ENCODE results near the gene KREMEN1.

Gene KREMEN1

GRCh38 chr22:29157759-29158535 is 85.1 kb downstream of the KREMEN1 start:
- TF ChIP-seq CTCF (IDR thresholded peaks at IDR 0.05; ENCODE audit: insufficient read depth, low read length, missing control alignments), result no peak
- no peak for DNase-seq (ENCODE audit: low read depth, low spot score)
- H3K4me3 ChIP-seq (ENCODE audit: low read depth, low read length), result no peak overlapping the region
- CTCF ChIA-PET, result interaction anchor here (1.5 to 2.2 kb wide), 3 partner anchors 28 to 303 kb away, joined by 3 to 12 read pairs (median 5); no protein-coding TSS in a partner anchor
- POLR2A ChIA-PET, result no interaction called here

GRCh38 chr22:29158546-29158945 is 85.7 kb downstream of the KREMEN1 start:
- no peak overlapping the region for H3K4me3 ChIP-seq (ENCODE audit: low read depth, low read length)
- CTCF ChIA-PET, result interaction anchor here (0.7 to 1.8 kb wide), 2 partner anchors 123 to 303 kb away, joined by 3 to 5 read pairs; no protein-coding TSS in a partner anchor
- no peak for TF ChIP-seq CTCF (IDR thresholded peaks at IDR 0.05; ENCODE audit: insufficient read depth, low read length, missing control alignments)
- DNase-seq (ENCODE audit: low read depth, low spot score), result no peak
- POLR2A ChIA-PET, result interaction anchor here (0.6 kb wide), 1 partner anchor 56 kb away, joined by 3 read pairs; no protein-coding TSS in a partner anchor

GRCh38 chr22:29163808-29164207 is 91.0 kb downstream of the KREMEN1 start:
- no peak for DNase-seq (ENCODE audit: low read depth, low spot score)
- no peak overlapping the region for H3K4me3 ChIP-seq (ENCODE audit: low read depth, low read length)
- POLR2A ChIA-PET, result no interaction called here
- CTCF ChIA-PET, result interaction anchor here (0.6 to 4.3 kb wide), 2 partner anchors 9 to 15 kb away, joined by 3 to 22 read pairs; no protein-coding TSS in a partner anchor
- no peak for TF ChIP-seq CTCF (IDR thresholded peaks at IDR 0.05; ENCODE audit: insufficient read depth, low read length, missing control alignments)

- DNase-seq (ENCODE audit: low read depth, low spot score), result no peak
- no peak overlapping the region for H3K4me3 ChIP-seq (ENCODE audit: low read depth, low read length)
- ChIA-PET POLR2A (no interaction called here), CTCF (interaction anchor here (1.2 to 4.3 kb wide), 2 partner anchors 11 to 125 kb away, joined by 3 to 22 read pairs; no protein-coding TSS in a partner anchor)
- TF ChIP-seq CTCF (IDR thresholded peaks at IDR 0.05; ENCODE audit: insufficient read depth, low read length, missing control alignments), result no peak
Observed at GRCh38 chr22:29165321-29166060, 92.7 kb downstream of the KREMEN1 start.

GRCh38 chr22:29166180-29166579 is 93.3 kb downstream of the KREMEN1 start:
- ChIA-PET CTCF (interaction anchor here (1.2 to 4.3 kb wide), 2 partner anchors 12 to 125 kb away, joined by 3 to 22 read pairs; no protein-coding TSS in a partner anchor), POLR2A (no interaction called here)
- no peak for TF ChIP-seq CTCF (IDR thresholded peaks at IDR 0.05; ENCODE audit: insufficient read depth, low read length, missing control alignments)
- no peak overlapping the region for H3K4me3 ChIP-seq (ENCODE audit: low read depth, low read length)
- no peak for DNase-seq (ENCODE audit: low read depth, low spot score)
